Osteocyte (in vitro differentiated cells): ENCODE measurements around the gene ELP6. TPM values are rescaled to one million over a fixed set of nuclear protein-coding genes. Genes with fewer than 3 reads are reported as not detected.

Experiments used
- DNase-seq: peaks from one replicate; pipeline ENCODE4 v3.0.0; 2021; ENCODE audit warnings: mixed read lengths; ENCODE audit not compliant: unreplicated experiment; ENCODE audit errors: extremely low spot score
- H3K27ac Mint-ChIP-seq: one replicate; pipeline ENCODE4 v1.8.0; 2021; ENCODE audit warnings: mild to moderate bottlenecking, mixed read lengths; ENCODE audit not compliant: unreplicated experiment
- H3K27me3 Mint-ChIP-seq: one replicate; pipeline ENCODE4 v1.8.0; 2021; ENCODE audit warnings: mixed read lengths; ENCODE audit not compliant: unreplicated experiment
- H3K36me3 Mint-ChIP-seq: one replicate; pipeline ENCODE4 v1.8.0; 2021; ENCODE audit warnings: mixed read lengths; ENCODE audit not compliant: unreplicated experiment
- H3K4me1 Mint-ChIP-seq: one replicate; pipeline ENCODE4 v1.8.0; 2021; ENCODE audit warnings: mixed read lengths; ENCODE audit not compliant: unreplicated experiment
- H3K4me3 Mint-ChIP-seq: one replicate; pipeline ENCODE4 v1.8.0; 2021; ENCODE audit warnings: mild to moderate bottlenecking, moderate library complexity, mixed read lengths; ENCODE audit not compliant: unreplicated experiment
- H3K9me3 Mint-ChIP-seq: one replicate; pipeline ENCODE4 v1.8.0; 2021; ENCODE audit warnings: mixed read lengths; ENCODE audit not compliant: unreplicated experiment
- long read RNA-seq: library from polyadenylated mRNA; unstranded; transcript quantifications from one replicate; pipeline ENCODE4 v2.0.0, GENCODE V29; 2021
- total RNA-seq: library from RNA; stranded (reverse); gene quantifications from 2 replicates; pipeline ENCODE4 v1.2.1, GENCODE V29; 2021
- TF ChIP-seq, protein P1 (sequence below): fragments of 200-600 bp; sonication (generic); IDR thresholded peaks from 2 replicates; pipeline ENCODE4 v1.5.0; 2021; ENCODE audit warnings: antibody characterized with exemption, mild to moderate bottlenecking, moderate library complexity

Gene ELP6, protein sequence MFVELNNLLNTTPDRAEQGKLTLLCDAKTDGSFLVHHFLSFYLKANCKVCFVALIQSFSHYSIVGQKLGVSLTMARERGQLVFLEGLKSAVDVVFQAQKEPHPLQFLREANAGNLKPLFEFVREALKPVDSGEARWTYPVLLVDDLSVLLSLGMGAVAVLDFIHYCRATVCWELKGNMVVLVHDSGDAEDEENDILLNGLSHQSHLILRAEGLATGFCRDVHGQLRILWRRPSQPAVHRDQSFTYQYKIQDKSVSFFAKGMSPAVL
- total RNA-seq: 40.3 and 44.1 TPM in 2 replicates
- long read RNA-seq, transcript ELP6-201 (7 exons, 1,401 nt): major isoform, 86 of 138 reads
- long read RNA-seq, transcript ELP6-205 (7 exons, 880 nt): minor isoform, 8 of 138 reads
- long read RNA-seq, transcript ELP6-206 (6 exons, 1,277 nt): minor isoform, 7 of 138 reads
- long read RNA-seq, partial matches to known transcripts: 7 of 138 reads
- long read RNA-seq, other reads (novel, unspliced or antisense): 29 of 138 reads

DNA sequence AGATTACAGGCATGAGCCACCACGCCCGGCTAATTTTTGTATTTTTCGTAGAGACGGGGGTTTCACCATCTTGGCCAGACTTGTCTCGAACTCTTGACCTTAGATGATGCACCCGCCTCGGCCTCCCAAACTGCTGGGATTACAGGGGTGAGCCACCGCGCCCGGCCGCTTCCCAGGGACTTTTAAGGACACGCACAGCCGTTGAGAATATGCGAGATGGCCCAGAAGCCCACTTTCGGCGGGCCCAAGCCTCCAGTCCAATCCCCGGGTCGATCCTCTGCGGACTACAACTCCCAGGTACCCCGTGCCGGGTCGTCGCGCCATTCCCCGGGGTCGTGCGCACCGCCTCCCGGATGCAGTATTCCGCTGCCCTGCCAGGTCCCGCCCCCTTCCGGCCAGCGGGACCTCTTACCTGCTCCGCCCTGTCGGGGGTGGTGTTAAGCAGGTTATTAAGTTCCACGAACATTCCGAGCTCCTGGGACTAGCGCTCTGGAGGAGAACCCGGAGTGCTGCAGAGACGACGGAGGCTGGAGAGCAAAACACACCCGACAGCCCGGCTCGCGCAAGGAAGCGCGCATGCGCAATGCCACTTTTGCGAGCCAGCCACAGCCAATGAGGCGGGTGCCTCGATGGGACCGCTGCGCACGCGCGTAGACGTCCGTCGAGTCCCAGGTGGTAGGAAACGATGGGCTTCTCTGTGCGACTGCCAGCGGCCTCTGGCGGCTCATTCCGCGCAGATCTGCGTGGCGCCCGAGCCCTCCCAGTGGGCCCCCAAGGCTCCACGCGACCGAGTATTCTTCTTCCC, at the start of gene ELP6:
TSS of gene ELP6 (minus strand) at position 588 of the 805 bp plus-strand sequence. CDS start at position 466, 122 bp downstream.
- H3K4me3 Mint-ChIP-seq: peak within 1 kb of the TSS; percentile 96
- H3K27me3 Mint-ChIP-seq: peaks cover 2% of the 10 kb centered on the region
- peak within 1 kb of the TSS; percentile 97 for H3K27ac Mint-ChIP-seq
- peaks cover 19% of the 10 kb centered on the region for H3K4me1 Mint-ChIP-seq
- peak; percentile 99 for DNase-seq
- TF ChIP-seq, protein P1, sequence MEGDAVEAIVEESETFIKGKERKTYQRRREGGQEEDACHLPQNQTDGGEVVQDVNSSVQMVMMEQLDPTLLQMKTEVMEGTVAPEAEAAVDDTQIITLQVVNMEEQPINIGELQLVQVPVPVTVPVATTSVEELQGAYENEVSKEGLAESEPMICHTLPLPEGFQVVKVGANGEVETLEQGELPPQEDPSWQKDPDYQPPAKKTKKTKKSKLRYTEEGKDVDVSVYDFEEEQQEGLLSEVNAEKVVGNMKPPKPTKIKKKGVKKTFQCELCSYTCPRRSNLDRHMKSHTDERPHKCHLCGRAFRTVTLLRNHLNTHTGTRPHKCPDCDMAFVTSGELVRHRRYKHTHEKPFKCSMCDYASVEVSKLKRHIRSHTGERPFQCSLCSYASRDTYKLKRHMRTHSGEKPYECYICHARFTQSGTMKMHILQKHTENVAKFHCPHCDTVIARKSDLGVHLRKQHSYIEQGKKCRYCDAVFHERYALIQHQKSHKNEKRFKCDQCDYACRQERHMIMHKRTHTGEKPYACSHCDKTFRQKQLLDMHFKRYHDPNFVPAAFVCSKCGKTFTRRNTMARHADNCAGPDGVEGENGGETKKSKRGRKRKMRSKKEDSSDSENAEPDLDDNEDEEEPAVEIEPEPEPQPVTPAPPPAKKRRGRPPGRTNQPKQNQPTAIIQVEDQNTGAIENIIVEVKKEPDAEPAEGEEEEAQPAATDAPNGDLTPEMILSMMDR: peak; percentile 59
- no peaks in the 10 kb centered on the region for H3K9me3 Mint-ChIP-seq
- H3K36me3 Mint-ChIP-seq: peaks cover 7% of the 10 kb centered on the region

DNA sequence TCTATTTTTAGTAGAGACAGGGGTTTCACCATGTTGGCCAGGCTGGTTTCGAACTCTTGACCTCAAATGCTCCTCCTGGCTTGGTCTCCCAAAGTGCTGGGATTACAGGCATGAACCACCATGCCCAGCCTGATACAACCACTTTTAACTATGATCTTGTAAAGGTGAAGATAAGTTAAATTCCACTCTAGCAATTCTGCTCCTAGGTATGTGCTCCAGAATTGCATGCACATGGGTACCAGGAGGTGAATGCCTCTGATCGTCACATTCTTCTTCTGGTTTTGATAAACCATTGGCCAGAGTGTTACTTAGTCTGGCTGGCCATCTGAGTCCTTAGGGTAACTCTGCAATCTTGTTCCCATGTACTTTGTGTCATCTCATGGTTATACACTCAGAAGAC, 42.8 kb upstream of the ELP6 start:
- TF ChIP-seq, protein P1: no peak
- DNase-seq: no peak
- Mint-ChIP-seq H3K4me1 (no peaks in the 10 kb centered on the region), H3K27ac (no peak overlapping the region), H3K27me3 (peaks cover 13% of the 10 kb centered on the region), H3K4me3 (no peak overlapping the region), H3K36me3 (no peaks in the 10 kb centered on the region), H3K9me3 (no peaks in the 10 kb centered on the region)

DNA sequence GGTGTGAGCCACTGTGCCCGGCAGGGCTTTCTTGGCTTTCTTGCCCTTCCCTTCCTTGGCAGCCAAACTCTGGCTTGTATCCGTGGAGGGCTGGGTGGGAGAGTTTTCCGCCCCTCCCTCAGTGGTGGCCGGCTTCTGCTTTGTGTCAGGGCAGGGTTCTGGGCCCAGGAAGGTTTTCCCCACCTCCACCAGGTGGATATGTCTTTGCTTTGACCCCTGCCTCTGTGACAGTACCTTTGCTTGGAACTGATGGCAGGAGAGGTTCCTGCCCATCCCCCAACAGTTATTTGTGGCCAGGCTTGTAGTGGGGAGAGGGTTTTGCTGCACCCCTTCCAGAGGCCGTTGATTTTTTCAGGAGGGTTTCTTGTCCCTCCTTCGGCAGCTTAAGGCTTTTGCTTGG, 40.8 kb upstream of the ELP6 start:
- H3K27me3 Mint-ChIP-seq: peaks cover 31% of the 10 kb centered on the region
- no peaks in the 10 kb centered on the region for H3K4me1 Mint-ChIP-seq
- no peak overlapping the region for H3K4me3 Mint-ChIP-seq
- no peak for DNase-seq
- H3K9me3 Mint-ChIP-seq: no peaks in the 10 kb centered on the region
- TF ChIP-seq, protein P1: no peak
- no peaks in the 10 kb centered on the region for H3K36me3 Mint-ChIP-seq
- no peak overlapping the region for H3K27ac Mint-ChIP-seq

DNA sequence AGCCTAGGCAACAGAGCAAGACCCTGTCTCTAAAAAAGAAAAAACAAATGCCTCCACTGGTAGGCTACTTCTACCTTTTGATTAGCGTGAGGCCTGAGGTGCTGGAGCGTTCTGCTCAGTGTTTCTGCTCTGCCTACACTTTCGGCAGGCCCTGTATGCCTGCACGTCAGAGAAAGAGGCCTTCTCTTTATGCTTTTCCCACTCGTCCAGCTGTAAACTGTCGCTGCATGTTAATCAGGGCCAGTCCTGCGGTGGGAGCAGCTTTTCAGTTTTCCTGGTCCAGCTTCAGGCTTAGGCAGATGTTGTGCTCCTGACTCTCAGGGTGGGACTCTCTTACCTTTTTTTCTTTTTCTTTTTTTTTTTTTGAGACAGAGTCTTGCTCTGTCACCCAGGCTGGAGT, 39.9 kb upstream of the ELP6 start:
- Mint-ChIP-seq H3K27ac (no peak overlapping the region), H3K4me3 (no peak overlapping the region), H3K36me3 (no peaks in the 10 kb centered on the region), H3K27me3 (peaks cover 37% of the 10 kb centered on the region), H3K9me3 (no peaks in the 10 kb centered on the region), H3K4me1 (no peaks in the 10 kb centered on the region)
- TF ChIP-seq, protein P1: no peak
- no peak for DNase-seq
